Heart right ventricle (tissue), 16 donors: ENCODE data around the gene CBFA2T3. TPM values are rescaled to one million over a fixed set of nuclear protein-coding genes. Genes with fewer than 3 reads are reported as not detected.

ENCODE experiments used
- ATAC-seq, 8 donors: fragments of 200-7000 bp; cut with Tn5 transposase; one replicate each; pipeline ENCODE4 v1.9.1; 2020; ENCODE audit warnings: mild to moderate bottlenecking in 8 of 8, moderate library complexity in 8 of 8, moderate number of reproducible peaks in 1 of 8
- DNase-seq, 2 donors: peaks; one replicate each; pipeline ENCODE4 v3.0.0-alpha.2; 2020
- H3K27ac ChIP-seq, 10 donors: fragments of 200-600 bp; sonication (generic) in 2 of 10; one replicate each; pipeline versions ENCODE4 v1.5.0 to v1.8.0; 2020 to 2022; ENCODE audit warnings: mild to moderate bottlenecking in 3 of 10
- H3K27me3 ChIP-seq, 7 donors: fragments of 200-600 bp; one replicate each; pipeline ENCODE4 v1.8.0; 2021 to 2022; ENCODE audit warnings: mild to moderate bottlenecking in 2 of 7
- H3K36me3 ChIP-seq, 9 donors: fragments of 200-600 bp; sonication (generic) in 1 of 9; one replicate each; pipeline versions ENCODE4 v1.5.0 to v1.8.0; 2020 to 2022; ENCODE audit warnings: mild to moderate bottlenecking in 2 of 9
- H3K4me1 ChIP-seq, 9 donors: fragments of 200-600 bp; sonication (generic) in 1 of 9; one replicate each; pipeline versions ENCODE4 v1.5.0 to v1.8.0; 2020 to 2022; ENCODE audit warnings: mild to moderate bottlenecking in 4 of 9
- H3K4me3 ChIP-seq, 10 donors: fragments of 200-600 bp; sonication (generic) in 2 of 10; one replicate each; pipeline versions ENCODE4 v1.5.0 to v1.8.0; 2020 to 2022; ENCODE audit warnings: mild to moderate bottlenecking in 7 of 10, moderate library complexity in 2 of 10
- H3K9me3 ChIP-seq, 11 donors: fragments of 200-600 bp in 10 of 11; sonication (generic) in 2 of 11; one replicate each; pipeline versions ENCODE4 v1.5.0 to v1.8.0; 2013 to 2022; ENCODE audit warnings: mild to moderate bottlenecking in 2 of 11, control low read depth in 1 of 11, moderate library complexity in 1 of 11
- WGBS, 2 donors: extraction: QIAGEN DNeasy Blood & Tissue Kit; methylation state at CpG; one replicate each; pipeline ENCODE4 v1.1.7; 2013; ENCODE audit warnings: inconsistent platforms in 1 of 2; 5-methylcytosine and 5-hydroxymethylcytosine counted together
- intact Hi-C, 10 donors: fragments of 100-400 bp; cut with DNase I; formaldehyde crosslinking; loops; one replicate each; pipeline versions ENCODE4 v1.11.1 to v1.14.2; 2022
- polyA plus RNA-seq, 2 donors: library from polyadenylated mRNA; stranded (reverse); fragments of 200-250 nt; gene quantifications; one replicate each; pipeline ENCODE4 v1.2.3, GENCODE V29; 2013
- total RNA-seq, 10 donors: library from RNA; stranded (reverse); fragmentation: NEBNext Ultra II Directional in 3 of 10; extraction: Animal tissue kit (Norgen Biotek cat#: 25700) in 3 of 10; gene quantifications; one replicate each; pipeline versions ENCODE4 v1.2.1 to v1.2.4, GENCODE V29; 2021 to 2023
- TF ChIP-seq, protein P1 (sequence below), 9 donors: fragments of 200-600 bp; sonication (generic) in 2 of 9; IDR thresholded peaks; one replicate each; pipeline versions ENCODE4 v1.5.0 to v1.8.0; 2021 to 2022; ENCODE audit warnings: antibody characterized with exemption in 9 of 9, mild to moderate bottlenecking in 5 of 9, moderate library complexity in 1 of 9
- donor health status: Arrhythmogenic right ventricular cardiomyopathy.
- donor health status: ischemic (EF 13 %, LVEDD 7.1; RV severe dilation, severe dysfunction).
- donor health status: healthy with polysubstance abuse.
- donor health status: DM: no; HTN: yes; CAD: no.
- donor health status: DM: no; HTN: no; CAD: no.
- donor health status: ischemic (EF 25% LVEDD 6.9; RV normal size, moderate dysfunction).
- donor health status: ischemic (EF 25% LVEDD 5.7; RV mildly dilated, moderate dysfunction).
- donor health status: healthy.
- donor health status: DM: yes; HTN: yes; CAD: no.
- donor health status: Ischemic cardiomyopathy.
- donor health status: ischemic (EF 35%, LVEDD 5.7; RV mildly dilated, moderate dysfunction).
- donor health status: nonischemic (EF 11% LVEDD 7.7; RV severe dilation, severe dysfunction).
- donor health status: DM: yes; HTN: yes; CAD: no.
- donor health status: PGD.
- donor health status: ischemic (EF 29% LVEDD 5.4; RV normal size, mild dysfunction).
- donor health status: nonischemic (EF 23%, LVEDD 6.1; RV moderate dilation, normal function).

The CBFA2T3 gene
- total and polyA plus RNA-seq, 12 donors: 3.1 to 17.6 (median 6.1) TPM

DNA sequence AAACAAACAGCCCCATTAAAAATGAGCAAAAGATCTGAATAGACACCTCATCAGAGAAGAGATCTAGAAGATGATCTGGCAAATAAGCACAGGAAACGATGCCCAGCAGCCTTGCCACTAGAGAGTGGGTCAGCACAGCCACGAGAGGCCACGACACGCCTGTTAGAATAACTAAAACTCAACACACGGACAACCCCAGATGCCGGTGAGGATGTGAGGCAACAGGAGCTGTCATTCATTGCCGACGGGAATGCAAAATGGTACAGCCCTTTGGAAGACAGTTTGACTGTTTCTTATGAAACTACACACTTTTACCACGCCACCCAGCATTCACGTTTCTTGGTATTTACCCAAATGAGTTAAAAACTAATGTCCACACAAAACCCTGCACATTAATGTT, 31.5 kb downstream of the CBFA2T3 start:
- Histone ChIP-seq H3K4me1 (peaks cover 0 to 11% (median 7%) of the 10 kb centered on the region in 9 donors), H3K9me3 (no peaks in the 10 kb centered on the region), H3K27me3 (peaks cover 0 to 27% (median 9%) of the 10 kb centered on the region in 7 donors), H3K27ac (no peak overlapping the region), H3K36me3 (no peaks in the 10 kb centered on the region), H3K4me3 (no peak overlapping the region)
- intact Hi-C loops: loop anchor here in 5 of 10 donors (10.0 kb wide), 3 partner anchors 149 to 269 kb away; partner anchors contain the start of genes ZNF778 (in 2 of the 5) and ACSF3 (in 1 of the 5)
- TF ChIP-seq, protein P1, sequence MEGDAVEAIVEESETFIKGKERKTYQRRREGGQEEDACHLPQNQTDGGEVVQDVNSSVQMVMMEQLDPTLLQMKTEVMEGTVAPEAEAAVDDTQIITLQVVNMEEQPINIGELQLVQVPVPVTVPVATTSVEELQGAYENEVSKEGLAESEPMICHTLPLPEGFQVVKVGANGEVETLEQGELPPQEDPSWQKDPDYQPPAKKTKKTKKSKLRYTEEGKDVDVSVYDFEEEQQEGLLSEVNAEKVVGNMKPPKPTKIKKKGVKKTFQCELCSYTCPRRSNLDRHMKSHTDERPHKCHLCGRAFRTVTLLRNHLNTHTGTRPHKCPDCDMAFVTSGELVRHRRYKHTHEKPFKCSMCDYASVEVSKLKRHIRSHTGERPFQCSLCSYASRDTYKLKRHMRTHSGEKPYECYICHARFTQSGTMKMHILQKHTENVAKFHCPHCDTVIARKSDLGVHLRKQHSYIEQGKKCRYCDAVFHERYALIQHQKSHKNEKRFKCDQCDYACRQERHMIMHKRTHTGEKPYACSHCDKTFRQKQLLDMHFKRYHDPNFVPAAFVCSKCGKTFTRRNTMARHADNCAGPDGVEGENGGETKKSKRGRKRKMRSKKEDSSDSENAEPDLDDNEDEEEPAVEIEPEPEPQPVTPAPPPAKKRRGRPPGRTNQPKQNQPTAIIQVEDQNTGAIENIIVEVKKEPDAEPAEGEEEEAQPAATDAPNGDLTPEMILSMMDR (IDR thresholded peaks at IDR 0.05): no peak
- WGBS, 2 donors: 76 to 79% methylated on average over 10 of the region's 10 CpGs
- ATAC-seq (no peak), DNase-seq (no peak)

DNA sequence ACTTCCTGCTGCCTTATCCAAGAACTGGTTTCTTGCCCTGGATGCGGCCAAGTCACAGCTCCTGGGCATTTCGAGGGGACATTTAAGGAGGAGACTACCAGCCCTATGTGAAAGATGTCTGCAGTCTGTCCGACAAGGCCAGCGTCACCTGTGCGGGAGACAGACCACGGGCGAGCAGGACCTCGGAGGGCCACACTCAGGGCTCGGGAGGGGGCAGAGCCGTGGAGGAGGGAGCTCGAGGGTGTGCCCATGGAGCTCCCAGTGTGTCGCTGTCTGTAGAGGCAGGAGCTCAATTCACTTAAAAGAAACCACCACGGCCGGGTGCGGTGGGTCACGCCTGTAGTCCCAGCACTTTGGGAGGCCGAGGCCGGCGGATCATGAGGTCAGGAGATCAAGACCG, 33.3 kb downstream of the CBFA2T3 start:
- Histone ChIP-seq H3K36me3 (no peaks in the 10 kb centered on the region), H3K4me1 (peaks cover 3 to 29% (median 15%) of the 10 kb centered on the region in 9 donors), H3K9me3 (no peaks in the 10 kb centered on the region), H3K27ac (no peak overlapping the region), H3K4me3 (no peak overlapping the region), H3K27me3 (peaks cover 0 to 39% (median 10%) of the 10 kb centered on the region in 7 donors)
- DNase-seq (no peak), ATAC-seq (no peak)
- 89 to 94% methylated on average over 20 of the region's 20 CpGs for WGBS, 2 donors
- TF ChIP-seq, protein P1 (IDR thresholded peaks at IDR 0.05): no peak
- intact Hi-C loops: loop anchor here (2.0 to 10.0 kb wide), 11 partner anchors 131 to 274 kb away; partner anchors contain the start of genes ZNF778 (in 7 of the 10), ACSF3 (in 4 of the 10) and APRT (in 1 of the 10)

DNA sequence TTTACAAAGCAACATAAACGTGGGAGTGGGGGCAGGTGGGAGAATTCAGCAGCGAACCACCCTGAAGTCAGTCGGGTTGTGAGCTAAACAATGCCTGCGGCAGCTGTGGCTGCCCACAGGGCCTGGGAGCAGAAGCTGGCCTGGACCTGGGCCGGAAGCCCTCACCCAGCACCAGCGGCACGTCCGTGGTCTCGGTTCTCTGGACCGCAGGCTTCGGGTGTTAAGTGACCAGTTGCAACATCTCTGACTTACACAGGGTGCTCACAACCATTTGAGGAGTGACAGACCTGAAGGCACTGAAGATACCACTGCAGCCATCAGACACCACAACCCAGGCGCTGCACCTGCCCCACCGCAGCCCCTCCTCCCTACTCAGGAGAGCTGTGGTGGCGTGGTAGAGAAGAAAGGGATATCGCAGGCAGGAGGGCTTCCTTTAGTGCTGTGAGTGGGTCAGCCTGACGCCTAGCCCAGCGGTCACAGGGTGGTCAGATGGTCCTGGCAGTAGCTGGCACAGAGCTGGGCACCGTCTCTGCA, 33.8 kb downstream of the CBFA2T3 start:
- WGBS, 2 donors: 92% methylated on average over 18 of the region's 18 CpGs
- intact Hi-C loops: loop anchor here (2.0 to 10.0 kb wide), 11 partner anchors 131 to 274 kb away; partner anchors contain the start of genes ZNF778 (in 7 of the 10), ACSF3 (in 4 of the 10) and APRT (in 1 of the 10)

More for the DNA sequence above, 33.8 kb downstream of the CBFA2T3 start:
- Histone ChIP-seq H3K4me3 (no peak overlapping the region), H3K9me3 (no peaks in the 10 kb centered on the region), H3K36me3 (no peaks in the 10 kb centered on the region), H3K4me1 (peaks cover 9 to 34% (median 21%) of the 10 kb centered on the region in 9 donors), H3K27me3 (peaks cover 0 to 43% (median 10%) of the 10 kb centered on the region in 7 donors), H3K27ac (no peak overlapping the region)
- no peak for ATAC-seq
- DNase-seq: no peak
- TF ChIP-seq, protein P1 (IDR thresholded peaks at IDR 0.05): no peak
